ENCODE results near the gene GTSE1. TPM values are rescaled to one million over a fixed set of nuclear protein-coding genes. Genes with fewer than 3 reads are reported as not detected.

The GTSE1 gene
- total and polyA plus RNA-seq, 2 of the 13 experiments (the other 11 are each of a cell fraction or from before 2014, with no cell fraction given), result 10.7 to 13.5 TPM

- TF ChIP-seq STAT6 (CRISPR knock-in tag; IDR thresholded peaks at IDR 0.05; ENCODE audit: borderline replicate concordance) (no peak), ZNF770 (CRISPR knock-in tag; IDR thresholded peaks at IDR 0.05) (no peak), ZNF841 (CRISPR knock-in tag; IDR thresholded peaks at IDR 0.05; ENCODE audit: borderline replicate concordance) (peak; percentile 90; the same call in 1 of the 2 replicates), MTF2 (CRISPR knock-in tag; IDR thresholded peaks at IDR 0.05; ENCODE audit: borderline replicate concordance) (no peak), MXD1 (CRISPR knock-in tag; IDR thresholded peaks at IDR 0.05) (no peak; the same call in 1 of the 2 replicates), ZNF891 (CRISPR knock-in tag; IDR thresholded peaks at IDR 0.05) (no peak; the same call in 1 of the 2 replicates), MEIS1 (CRISPR knock-in tag; IDR thresholded peaks at IDR 0.05; ENCODE audit: borderline replicate concordance) (no peak), RCOR2 (CRISPR knock-in tag; IDR thresholded peaks at IDR 0.05) (no peak), ONECUT2 (CRISPR knock-in tag; IDR thresholded peaks at IDR 0.05) (no peak), ZNF704 (CRISPR knock-in tag; IDR thresholded peaks at IDR 0.05; ENCODE audit: borderline replicate concordance) (no peak; the same call in 1 of the 2 replicates), BHLHE40 (IDR thresholded peaks at IDR 0.05; ENCODE audit: low read length) (no peak), ZNF280D (CRISPR knock-in tag; IDR thresholded peaks at IDR 0.05) (no peak), MED1 (CRISPR knock-in tag; IDR thresholded peaks at IDR 0.05) (peak; percentile 43), ZHX1 (CRISPR knock-in tag; IDR thresholded peaks at IDR 0.05; ENCODE audit: low read depth) (peak; percentile 70), ZBTB42 (CRISPR knock-in tag; IDR thresholded peaks at IDR 0.05) (0 out of 2 replicates have a peak, but pooled peaks have one; percentile 39)
These were observed at the start of gene GTSE1 (continued) for GRCh38 chr22:46296257-46297150.

All from HepG2 (cell line).